Endothelial cell (in vitro differentiated cells): ENCODE measurements around the gene CHIC2. TPM values are rescaled to one million over a fixed set of nuclear protein-coding genes. Genes with fewer than 3 reads are reported as not detected.
A peak's percentile ranks its signal among the peaks of the same experiment; 100 is the strongest.
"Not testable (repeated sequence)": the region's sequence is repeated elsewhere in the genome, so short reads cannot be mapped to it uniquely, and the experiment has no call there.

Experiments used
- DNase-seq: peaks from one replicate; pipeline ENCODE4 v3.0.0; 2021; ENCODE audit warnings: low spot score
- H3K27ac Mint-ChIP-seq: one replicate; pipeline ENCODE4 v1.8.0; 2021; ENCODE audit warnings: mixed read lengths, inconsistent platforms; ENCODE audit not compliant: unreplicated experiment
- H3K27me3 Mint-ChIP-seq: one replicate; pipeline ENCODE4 v1.8.0; 2021; ENCODE audit warnings: mild to moderate bottlenecking, moderate library complexity, mixed read lengths, inconsistent platforms; ENCODE audit not compliant: unreplicated experiment
- H3K36me3 Mint-ChIP-seq: one replicate; pipeline ENCODE4 v1.8.0; 2021; ENCODE audit warnings: mild to moderate bottlenecking, low read depth, mixed read lengths, inconsistent platforms; ENCODE audit not compliant: unreplicated experiment
- H3K4me1 Mint-ChIP-seq: one replicate; pipeline ENCODE4 v1.8.0; 2021; ENCODE audit warnings: mild to moderate bottlenecking, mixed read lengths, inconsistent platforms; ENCODE audit not compliant: unreplicated experiment
- H3K4me3 Mint-ChIP-seq: one replicate; pipeline ENCODE4 v1.8.0; 2021; ENCODE audit warnings: mild to moderate bottlenecking, mixed read lengths, inconsistent platforms; ENCODE audit not compliant: unreplicated experiment
- H3K9me3 Mint-ChIP-seq: one replicate; pipeline ENCODE4 v1.8.0; 2021; ENCODE audit warnings: mixed read lengths, inconsistent platforms; ENCODE audit not compliant: unreplicated experiment
- CTCF ChIP-seq: fragments of 200-600 bp; sonication (generic); IDR thresholded peaks from one replicate; pipeline ENCODE4 v1.5.0; 2021; ENCODE audit warnings: antibody characterized with exemption; ENCODE audit not compliant: unreplicated experiment
- total RNA-seq: library from RNA; stranded (reverse); fragmentation: NEBNext Ultra II Directional; extraction: Animal tissue kit (Norgen Biotek cat#: 25700); gene quantifications from one replicate; pipeline ENCODE4 v1.2.1, GENCODE V29; 2021; ENCODE audit not compliant: unreplicated experiment

Gene CHIC2
- total RNA-seq, 1 donor from 2014 or later = 33.1 TPM

GRCh38 chr4:54036184-54036583, 28.2 kb downstream of the CHIC2 start:
- TF ChIP-seq CTCF = no peak
- H3K27me3 Mint-ChIP-seq = no peaks in the 10 kb centered on the region
- H3K4me1 Mint-ChIP-seq = peaks cover 21% of the 10 kb centered on the region
- no peaks in the 10 kb centered on the region for H3K9me3 Mint-ChIP-seq
- peaks cover 4% of the 10 kb centered on the region for H3K36me3 Mint-ChIP-seq
- H3K4me3 Mint-ChIP-seq = no peak overlapping the region
- H3K27ac Mint-ChIP-seq = peak overlapping the region; percentile 8
- DNase-seq = no peak

DNA sequence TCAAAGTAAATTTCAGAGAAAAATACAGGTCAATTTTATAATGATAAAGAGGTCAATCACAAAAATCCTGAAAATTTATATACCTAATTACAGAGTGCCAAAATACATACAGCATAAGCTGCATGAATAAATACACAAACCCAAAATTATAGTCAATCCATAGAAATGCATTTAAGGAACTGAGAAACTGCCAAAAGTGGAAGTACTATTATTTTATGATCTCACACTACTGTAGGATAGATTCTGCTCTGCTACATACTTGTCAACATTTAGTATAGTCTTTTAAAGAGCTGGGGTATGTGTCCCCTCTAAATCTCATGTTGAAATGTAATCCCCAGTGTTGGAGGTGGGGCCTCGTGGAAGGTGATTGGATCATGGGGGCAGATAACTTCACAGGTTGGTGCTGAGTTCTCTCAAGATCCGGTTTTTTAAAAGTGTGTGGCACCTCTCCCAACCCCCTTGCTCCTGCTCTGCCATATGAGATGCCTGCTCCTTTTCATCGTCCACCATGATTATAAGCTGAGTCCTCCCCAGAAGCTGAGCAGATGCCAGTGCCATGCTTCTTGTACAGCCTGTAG, 31.8 kb downstream of the CHIC2 start:
- H3K4me1 Mint-ChIP-seq = peaks cover 21% of the 10 kb centered on the region
- peaks cover 4% of the 10 kb centered on the region for H3K36me3 Mint-ChIP-seq
- no peak overlapping the region for H3K27ac Mint-ChIP-seq
- no peak for DNase-seq
- no peak overlapping the region for H3K4me3 Mint-ChIP-seq
- H3K27me3 Mint-ChIP-seq = no peaks in the 10 kb centered on the region
- TF ChIP-seq CTCF = no peak
- no peaks in the 10 kb centered on the region for H3K9me3 Mint-ChIP-seq

DNA sequence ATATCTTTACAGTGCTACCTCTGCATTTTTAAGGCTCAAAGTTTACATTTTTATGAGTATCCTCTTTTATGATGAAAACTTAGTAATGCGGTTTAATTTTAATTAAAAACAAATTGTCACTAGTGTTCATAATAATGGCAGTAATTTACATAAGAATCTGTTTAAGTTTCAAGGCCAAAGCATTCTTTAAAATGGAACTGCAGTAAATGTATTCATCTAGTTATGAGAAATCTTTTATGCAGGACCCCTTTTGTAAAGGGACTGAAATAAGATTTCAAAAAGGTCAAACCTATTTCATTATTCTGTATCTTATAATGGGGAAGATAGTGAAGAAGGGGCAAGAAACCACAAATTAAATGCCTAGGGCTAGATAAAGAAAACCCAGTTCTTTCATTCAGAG, 37.1 kb downstream of the CHIC2 start:
- Mint-ChIP-seq H3K4me1 (peaks cover under 1% of the 10 kb centered on the region), H3K27ac (no peak overlapping the region), H3K27me3 (no peaks in the 10 kb centered on the region), H3K9me3 (no peaks in the 10 kb centered on the region), H3K36me3 (no peaks in the 10 kb centered on the region), H3K4me3 (no peak overlapping the region)
- TF ChIP-seq CTCF = no peak
- no peak for DNase-seq

GRCh38 chr4:54025582-54025981, 38.8 kb downstream of the CHIC2 start:
- no peak for DNase-seq
- H3K36me3 Mint-ChIP-seq = no peaks in the 10 kb centered on the region
- H3K27me3 Mint-ChIP-seq = no peaks in the 10 kb centered on the region
- no peak overlapping the region for H3K27ac Mint-ChIP-seq
- H3K4me1 Mint-ChIP-seq = no peaks in the 10 kb centered on the region
- TF ChIP-seq CTCF = no peak
- no peak overlapping the region for H3K4me3 Mint-ChIP-seq
- H3K9me3 Mint-ChIP-seq = no peaks in the 10 kb centered on the region

DNA sequence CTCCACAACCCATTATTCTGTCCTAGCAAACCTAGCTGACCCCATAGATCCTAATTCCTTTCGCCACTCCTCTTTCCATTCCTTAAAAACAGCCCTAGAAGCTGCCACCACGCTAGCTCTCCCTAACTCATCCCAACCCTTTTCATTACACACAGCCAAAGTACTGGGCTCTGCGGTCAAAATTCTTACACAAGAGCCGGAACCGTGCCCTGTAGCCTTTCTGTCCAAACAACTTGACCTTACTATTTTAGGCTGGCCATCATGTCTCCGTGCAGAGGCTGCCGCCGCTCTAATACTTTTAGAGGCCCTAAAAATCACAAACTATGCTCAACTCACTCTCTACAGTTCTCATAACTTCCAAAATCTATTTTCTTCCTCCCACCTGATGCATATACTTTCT, 41.4 kb downstream of the CHIC2 start:
- not testable (repeated sequence) for DNase-seq, H3K9me3 Mint-ChIP-seq, H3K4me3 Mint-ChIP-seq, H3K27ac Mint-ChIP-seq, H3K36me3 Mint-ChIP-seq, H3K4me1 Mint-ChIP-seq, H3K27me3 Mint-ChIP-seq
